Measurements from ENCODE around the gene GSG1L. TPM values are rescaled to one million over a fixed set of nuclear protein-coding genes. Genes with fewer than 3 reads are reported as not detected.
A peak's percentile ranks its signal among the peaks of the same experiment; 100 is the strongest.

The GSG1L gene
- polyA plus RNA-seq, 1 donor: 3.2 TPM

DNA sequence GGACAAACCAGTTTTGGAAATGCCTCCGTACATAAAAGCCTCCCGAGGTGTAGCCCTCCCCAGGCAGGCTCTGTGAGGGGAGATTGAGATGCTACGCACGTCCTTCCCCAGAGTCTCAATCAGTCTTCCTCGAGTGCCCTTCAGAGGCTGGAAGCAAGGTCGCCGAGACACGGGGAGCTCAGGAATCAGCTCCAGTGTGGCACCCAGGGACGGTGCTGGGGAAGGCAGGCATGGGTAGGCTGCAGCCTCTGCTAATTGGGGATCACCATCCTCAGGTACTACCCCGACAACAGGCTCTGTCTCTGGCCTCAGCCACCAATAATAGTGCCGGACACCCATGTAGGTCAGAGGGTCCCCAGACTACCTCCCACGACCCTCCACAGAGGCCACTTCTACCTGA, 28.1 kb upstream of the GSG1L start:
- DNase-seq: no peak

- no peak for DNase-seq
Observed at GRCh38 chr16:28090646-28091377, 27.3 kb upstream of the GSG1L start.

DNA sequence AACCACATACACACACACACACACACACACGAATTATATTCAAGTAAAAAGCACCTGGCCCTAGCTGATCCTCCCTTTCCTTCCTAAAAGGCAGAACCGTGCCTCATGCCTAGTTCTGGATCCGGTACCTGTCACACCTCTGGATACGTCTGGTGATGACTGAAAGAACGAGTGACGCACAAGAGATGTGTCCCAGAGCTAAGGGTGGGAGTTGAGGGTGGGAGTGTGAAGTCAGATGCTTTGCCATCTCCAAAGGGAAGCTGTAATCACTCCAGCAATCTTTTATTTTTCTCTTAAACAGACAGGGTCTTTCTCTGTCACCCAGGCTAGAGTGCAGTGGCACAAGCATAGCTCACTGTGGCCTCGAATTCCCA, 26.5 kb upstream of the GSG1L start:
- no peak for DNase-seq

GRCh38 chr16:28089205-28089991, 25.9 kb upstream of the GSG1L start:
- no peak for DNase-seq

- no peak for DNase-seq
Observed at GRCh38 chr16:28087675-28088300, 24.3 kb upstream of the GSG1L start.

DNA sequence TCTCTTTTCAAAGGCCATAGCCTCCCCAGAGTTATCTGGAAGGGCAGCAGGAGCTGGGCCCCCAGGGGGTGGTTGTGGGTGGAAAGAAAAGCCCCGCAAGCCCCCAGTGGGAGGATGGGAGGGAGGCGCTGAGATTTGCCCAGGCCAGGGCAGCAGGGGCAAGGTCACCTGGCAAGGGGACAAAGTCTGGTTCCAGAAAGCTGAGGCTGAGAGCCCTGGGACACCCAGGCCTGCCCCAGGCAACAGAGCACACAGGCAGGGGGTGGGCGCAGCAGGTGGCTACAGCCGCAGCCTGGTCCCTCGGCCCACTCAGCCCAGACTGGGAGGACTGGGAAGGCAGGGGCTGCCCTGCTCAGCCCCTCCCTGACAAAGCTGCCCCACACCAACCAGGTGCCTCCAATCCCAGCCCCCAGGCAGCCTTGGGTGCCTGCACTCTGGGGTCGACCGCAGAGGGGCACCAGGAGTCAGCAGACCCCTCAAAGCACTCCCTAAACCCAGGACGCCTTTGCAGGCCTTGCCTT, 23.7 kb upstream of the GSG1L start:
- no peak for DNase-seq

- DNase-seq: no peak
Observed at GRCh38 chr16:28086186-28087139, 22.9 kb upstream of the GSG1L start.

GRCh38 chr16:28085389-28086171, 22.1 kb upstream of the GSG1L start:
- no peak for DNase-seq

DNA sequence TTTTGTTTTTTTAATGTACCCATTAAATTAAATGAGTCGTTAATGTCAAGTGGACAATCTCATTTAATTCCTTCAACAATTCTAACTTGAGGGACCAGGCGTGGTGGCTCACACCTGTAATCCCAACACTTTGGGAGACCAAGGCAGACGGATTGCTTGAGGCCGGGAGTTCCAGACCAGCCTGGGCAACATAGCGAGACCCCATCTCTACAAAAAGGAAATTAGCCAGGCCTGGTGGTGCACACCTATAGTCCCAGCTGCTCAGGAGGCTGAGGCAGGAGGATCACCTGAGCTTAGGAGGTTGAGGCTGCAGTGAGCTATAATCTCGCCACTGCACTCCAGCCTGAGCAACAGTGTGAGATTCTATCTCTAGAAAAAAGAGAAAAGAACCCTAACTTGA, 20.7 kb upstream of the GSG1L start:
- DNase-seq: no peak

DNA sequence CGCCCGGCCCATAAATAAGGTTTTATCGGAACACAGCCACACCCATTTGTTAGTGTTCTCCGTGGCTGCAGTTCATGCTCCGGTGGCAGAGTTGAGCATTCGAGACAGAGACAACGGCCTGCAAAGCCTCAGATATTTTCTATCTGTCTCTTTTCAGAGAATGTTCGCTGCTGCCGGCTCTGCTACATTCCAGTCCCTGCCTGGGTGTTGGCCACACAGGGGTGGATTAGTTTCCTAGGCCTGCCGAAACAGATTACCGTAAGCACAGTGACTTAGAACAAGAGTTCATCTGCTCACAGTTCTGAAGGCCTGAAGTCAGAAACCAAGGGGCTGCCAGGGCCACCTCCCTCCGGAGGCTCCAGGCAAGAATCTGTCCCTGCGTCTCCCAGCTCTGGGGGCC, 19.1 kb upstream of the GSG1L start:
- DNase-seq: no peak

- no peak for DNase-seq
Observed at GRCh38 chr16:28081391-28081968, 18.0 kb upstream of the GSG1L start.

GRCh38 chr16:28078261-28078660, 14.7 kb upstream of the GSG1L start:
- no peak for DNase-seq

- DNase-seq: no peak
Observed at GRCh38 chr16:28073836-28074235, 10.3 kb upstream of the GSG1L start.

DNA sequence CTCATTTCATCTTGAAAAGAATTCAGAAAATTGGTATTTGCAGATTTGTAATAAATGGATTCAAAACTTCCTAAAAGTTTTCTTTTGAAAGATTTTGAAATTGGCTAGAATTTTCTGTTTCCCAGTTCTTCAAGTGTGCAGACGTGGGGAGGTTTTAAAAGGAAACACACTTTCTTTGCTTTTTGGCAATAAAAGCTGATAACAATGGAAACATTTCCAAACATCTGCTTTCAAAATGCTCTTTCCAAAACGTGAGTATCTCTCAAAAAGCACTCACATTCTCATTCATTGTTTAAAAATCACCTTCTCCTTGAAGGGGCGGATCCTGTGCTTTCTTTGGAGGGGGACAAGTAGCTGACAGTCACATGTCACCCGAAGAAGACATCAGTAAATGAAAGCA, 8.6 kb upstream of the GSG1L start:
- no peak for DNase-seq

- peak; percentile 37 for DNase-seq
Observed at GRCh38 chr16:28069971-28070794, 6.7 kb upstream of the GSG1L start.

DNA sequence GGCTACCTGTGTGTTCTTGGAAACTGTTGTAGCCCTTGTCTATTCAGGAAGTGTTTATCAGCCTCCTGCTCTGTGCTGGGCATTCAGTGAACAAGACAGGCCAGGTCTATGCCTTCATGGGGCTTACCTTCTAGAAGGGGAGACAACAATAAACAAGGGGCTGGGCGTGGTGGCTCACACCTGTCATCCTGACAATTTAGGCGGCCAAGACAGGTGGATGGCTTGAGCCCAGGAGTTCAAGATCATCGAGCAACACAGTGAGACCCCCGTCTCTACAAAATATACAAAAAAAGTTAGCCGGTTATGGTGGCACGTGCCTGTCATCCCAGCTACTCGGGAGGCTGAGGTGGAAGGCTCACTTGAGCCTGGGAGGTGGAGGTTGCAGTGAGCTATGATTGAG, 5.5 kb upstream of the GSG1L start:
- DNase-seq: no peak

GRCh38 chr16:28067604-28068379, 4.3 kb upstream of the GSG1L start:
- no peak for DNase-seq

DNA sequence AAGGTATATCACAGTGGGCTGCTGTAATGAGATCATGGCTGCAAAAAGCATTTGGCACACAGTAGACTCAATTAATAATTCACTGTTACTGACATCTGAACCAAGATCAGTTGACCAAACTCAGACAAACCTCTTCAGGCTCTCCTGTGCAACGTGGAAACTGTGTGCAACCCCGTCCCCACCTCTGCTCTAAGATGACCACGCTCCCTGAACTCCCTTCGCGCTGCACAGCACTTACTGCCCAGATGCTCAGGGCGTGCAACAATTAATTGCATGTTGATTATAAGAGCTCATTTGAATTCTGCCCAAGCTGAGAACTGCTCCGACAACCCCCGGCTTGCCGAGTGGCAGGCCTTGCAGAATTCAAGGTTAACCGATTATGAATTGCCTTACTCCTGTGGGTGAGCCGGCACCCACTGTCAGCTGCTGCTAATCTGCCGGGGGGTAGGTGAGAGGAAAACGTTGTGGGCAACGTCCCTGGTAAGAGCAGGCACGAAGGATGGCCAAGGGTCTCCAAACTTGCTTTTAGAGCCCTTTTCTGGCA, 1.3 kb upstream of the GSG1L start:
- DNase-seq: no peak

GRCh38 chr16:28064150-28064549, 636 bp upstream of the GSG1L start:
- no peak for DNase-seq
